Stimulated activated CD8-positive, alpha-beta memory T cell treated with anti-CD3 and anti-CD28 coated beads, Interleukin-15, amount 100 ng/mL, for 48 hours (primary cell): ENCODE data around the gene MAML2.
"Not testable (repeated sequence)": the region's sequence is repeated elsewhere in the genome, so short reads cannot be mapped to it uniquely, and the experiment has no call there.

Experiments used
- DNase-seq, 2 donors: peaks; one replicate each; pipeline ENCODE4 v3.0.0-alpha.2; 2020; ENCODE audit warnings: low read depth in 2 of 2

The MAML2 gene

DNA sequence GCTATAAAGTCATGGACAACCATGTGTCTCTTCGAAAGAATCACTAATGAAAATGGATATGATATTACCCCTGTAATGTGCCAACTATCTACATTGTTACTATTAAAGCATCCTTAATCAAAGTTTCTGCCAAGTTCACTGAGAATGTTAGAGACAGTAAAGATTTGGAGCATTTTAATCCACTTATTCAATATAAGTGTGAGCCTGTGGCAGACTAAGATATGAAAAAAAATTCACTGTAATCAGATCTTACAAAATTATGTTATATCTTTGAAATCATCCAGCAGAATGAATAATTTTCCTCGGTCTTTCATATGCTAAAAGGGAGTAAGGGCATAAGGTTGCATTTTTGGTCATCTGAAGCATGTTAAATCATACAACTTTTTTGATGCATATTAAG lies 49.9 kb downstream of the MAML2 start:
- no peak for DNase-seq

- no peak for DNase-seq
Measured at GRCh38 chr11:96292291-96293010, 50.5 kb downstream of the MAML2 start.

DNA sequence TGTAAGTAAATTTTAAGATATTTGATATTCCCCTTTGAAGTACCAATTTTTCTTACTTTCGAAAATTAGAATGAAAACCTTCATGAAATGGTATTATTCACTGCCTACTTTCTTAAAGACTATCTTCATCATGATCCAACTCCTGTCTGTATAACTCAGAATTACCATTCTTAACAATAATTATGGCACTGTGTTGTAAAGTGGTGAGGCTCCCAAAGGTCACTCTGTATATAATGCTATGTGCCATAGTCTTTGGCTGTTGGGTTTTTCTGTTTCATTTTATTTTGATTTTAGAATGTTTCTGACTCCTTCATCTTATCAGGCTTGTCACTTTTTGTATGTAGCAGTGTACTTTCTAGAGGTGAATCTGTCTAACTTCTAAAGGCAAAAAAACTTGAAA lies 52.4 kb downstream of the MAML2 start:
- no peak for DNase-seq

GRCh38 chr11:96290031-96290430 lies 53.0 kb downstream of the MAML2 start:
- DNase-seq = no peak

DNA sequence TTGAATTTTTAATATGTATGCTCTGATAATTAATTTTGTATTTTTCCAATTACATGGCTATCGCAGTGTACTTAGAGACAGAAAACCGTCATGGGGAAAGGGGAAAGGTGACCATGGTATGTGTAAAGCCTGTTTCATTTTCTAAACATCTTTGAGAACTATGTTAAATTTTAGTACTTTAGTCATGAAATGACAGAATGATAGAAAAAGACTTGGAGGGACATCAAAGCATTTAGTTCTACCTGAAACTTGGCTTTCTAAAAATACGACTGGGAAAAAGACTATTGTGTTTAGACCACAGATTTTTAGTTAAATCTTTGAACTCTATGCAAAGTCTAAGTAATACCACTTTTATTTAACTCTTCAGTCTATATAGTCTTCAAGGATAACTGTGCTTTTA lies 54.1 kb downstream of the MAML2 start:
- no peak for DNase-seq

- DNase-seq = no peak
Measured at GRCh38 chr11:96287822-96288439, 55.1 kb downstream of the MAML2 start.

GRCh38 chr11:96285985-96286384 lies 57.0 kb downstream of the MAML2 start:
- not testable (repeated sequence) for DNase-seq

DNA sequence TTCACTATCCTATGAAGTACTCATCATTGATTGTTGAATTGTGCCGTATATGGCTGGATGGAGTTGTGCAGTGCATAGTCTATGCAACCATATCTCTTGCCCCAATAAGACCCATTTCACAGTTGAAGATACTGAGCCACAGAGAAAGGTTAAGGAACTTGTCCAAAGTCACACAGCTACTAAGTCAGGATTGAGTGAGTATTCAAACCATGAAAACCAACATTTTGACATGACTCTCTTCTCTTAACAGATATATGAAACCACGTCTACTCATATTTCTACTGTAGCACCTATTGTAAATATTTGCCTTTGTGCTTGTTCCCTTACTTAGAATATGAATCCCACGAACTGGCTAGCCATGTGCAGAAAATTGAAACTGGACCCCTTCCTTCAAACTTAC lies 58.1 kb downstream of the MAML2 start:
- no peak for DNase-seq

DNA sequence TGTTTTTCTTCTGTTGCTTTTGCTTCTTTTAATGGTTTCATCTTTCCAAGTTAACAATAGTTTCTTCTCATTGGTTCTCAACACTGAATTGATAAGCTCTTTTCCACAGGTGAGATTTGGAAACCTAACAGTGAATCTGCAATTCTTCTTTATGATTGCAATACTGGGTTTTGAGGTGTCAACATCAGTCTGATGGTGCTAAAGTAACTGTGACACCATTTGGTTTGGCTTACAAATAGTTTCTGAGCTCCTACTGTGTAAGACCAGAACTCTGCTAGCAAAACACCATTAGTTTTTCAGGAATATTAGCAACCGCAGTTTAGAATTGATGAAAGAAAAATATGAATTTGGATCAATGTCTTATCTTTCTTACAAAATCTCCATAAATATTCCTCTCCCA lies 58.6 kb downstream of the MAML2 start:
- no peak for DNase-seq

DNA sequence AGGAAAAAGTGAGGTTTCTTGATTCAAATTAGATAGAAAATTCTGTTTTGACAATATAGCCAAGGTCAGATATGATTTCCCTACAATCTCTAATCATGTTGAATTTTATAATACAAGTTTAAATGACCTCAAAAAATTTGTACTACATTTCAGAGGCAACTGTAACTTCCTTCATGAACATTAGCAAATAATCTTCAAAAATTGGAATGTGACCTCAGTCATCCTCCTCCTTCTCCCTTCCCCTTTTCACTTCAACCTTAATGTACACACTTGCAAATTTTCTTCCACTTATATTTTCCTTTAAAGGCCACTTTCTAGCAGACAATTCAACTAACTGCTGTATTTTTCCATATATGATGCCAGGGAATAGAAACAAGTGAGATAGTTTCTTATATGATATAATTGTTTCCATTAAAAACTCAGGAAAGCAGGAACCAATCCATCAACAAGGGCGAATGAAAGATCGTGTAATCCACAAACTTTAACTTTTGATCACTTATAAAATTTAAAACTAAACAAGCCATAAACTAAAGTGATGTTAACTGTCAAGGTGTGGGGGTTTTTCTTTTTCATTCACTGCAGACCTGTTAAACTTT lies 60.3 kb downstream of the MAML2 start:
- DNase-seq = no peak

DNA sequence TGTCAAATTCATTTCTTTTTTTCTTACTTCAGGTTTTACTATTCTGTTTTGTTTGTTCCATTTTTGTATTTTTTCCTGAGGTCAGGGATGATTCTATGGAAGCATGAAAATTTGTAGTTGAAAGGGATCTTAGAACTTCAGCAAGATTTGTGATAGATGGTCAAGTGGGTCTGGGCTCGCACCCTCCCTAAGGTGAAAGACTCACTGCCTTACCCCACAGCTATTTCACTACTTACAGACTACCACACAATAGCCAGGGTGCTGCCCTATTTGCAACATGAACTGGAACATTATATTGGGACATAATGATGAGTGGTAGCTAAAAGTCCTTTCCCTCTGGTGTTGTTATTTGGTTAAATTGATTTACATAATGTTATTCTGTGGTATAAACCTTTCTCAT lies 62.6 kb downstream of the MAML2 start:
- no peak for DNase-seq

DNA sequence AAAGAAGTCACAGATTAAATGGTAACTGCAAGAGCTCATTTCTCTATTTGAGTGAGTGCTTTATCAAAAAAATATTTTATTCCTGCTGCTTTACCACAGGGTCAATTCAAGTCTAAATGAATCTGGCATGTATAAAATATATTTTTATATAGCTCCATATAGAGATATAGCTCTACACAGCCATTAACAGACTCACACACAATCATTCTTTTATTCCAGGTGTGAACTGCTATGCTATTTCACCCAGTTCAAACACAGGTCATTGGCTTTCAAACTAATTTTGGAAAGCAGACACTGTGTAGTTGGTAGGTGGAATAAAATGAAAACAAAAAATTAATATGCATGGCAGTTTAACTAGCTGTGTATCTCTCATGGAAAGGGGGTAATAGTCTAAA lies 63.1 kb downstream of the MAML2 start:
- no peak for DNase-seq

GRCh38 chr11:96279018-96279895 lies 63.7 kb downstream of the MAML2 start:
- DNase-seq = no peak

GRCh38 chr11:96278039-96278897 lies 64.7 kb downstream of the MAML2 start:
- DNase-seq = no peak

GRCh38 chr11:96277696-96278038 lies 65.3 kb downstream of the MAML2 start:
- no peak for DNase-seq

- DNase-seq = no peak
Measured at GRCh38 chr11:96276836-96277235, 66.2 kb downstream of the MAML2 start.

DNA sequence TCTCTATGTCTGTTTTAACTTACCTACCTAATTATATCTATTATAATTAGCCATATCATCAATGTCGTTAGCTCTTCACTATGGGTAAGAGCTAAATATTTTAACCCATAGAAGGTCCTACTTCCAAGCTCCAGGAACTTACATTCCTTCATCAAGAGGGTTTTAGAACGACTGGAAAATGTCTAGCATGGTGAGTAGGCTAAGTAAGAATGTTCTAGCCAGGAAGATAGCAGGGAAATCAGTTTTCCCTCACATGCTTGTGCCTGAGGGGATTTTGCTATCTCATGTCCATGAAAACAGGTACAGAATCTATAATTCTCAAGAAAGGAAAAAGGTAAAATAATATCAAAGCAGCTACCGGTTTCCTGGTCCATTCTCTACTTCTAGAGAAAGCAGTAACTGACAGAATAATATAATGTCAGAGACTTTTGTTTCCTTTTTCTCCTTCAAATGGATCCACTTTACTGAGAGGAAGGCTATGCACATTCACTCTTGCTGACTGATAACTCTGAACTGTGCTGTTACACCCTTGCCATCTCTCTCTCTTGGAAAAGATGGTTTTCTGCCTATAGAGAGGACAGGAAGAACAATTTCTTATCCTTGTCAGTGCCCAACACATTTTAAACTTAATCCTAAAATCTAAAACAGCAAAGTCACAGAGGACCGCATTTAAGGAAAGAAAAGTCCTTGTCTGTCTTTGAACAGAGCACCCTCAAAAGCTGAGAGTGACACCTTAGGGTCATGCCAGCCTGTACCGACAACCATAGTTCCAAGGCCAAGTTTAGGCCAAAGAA lies 67.0 kb downstream of the MAML2 start:
- DNase-seq = no peak

DNA sequence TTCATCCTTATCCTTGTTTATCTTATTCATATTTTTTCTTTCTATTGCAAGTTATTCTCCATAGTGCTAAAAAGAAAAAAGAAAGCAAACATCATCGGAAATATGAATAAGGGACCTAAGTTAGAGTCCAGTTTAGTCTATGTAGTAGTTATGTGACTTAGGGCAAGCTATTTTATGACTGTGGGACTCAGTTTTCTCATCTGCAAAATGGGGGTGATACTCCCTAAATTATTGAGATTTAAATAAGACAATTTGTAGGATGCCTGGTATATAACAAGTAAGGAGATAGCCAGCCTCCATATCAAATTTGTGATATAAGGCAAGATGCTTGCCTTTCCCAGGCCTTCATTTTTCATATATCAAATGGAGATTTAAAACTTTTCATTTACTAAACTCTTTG lies 69.5 kb downstream of the MAML2 start:
- DNase-seq = no peak

GRCh38 chr11:96272529-96273222 lies 70.3 kb downstream of the MAML2 start:
- no peak for DNase-seq

DNA sequence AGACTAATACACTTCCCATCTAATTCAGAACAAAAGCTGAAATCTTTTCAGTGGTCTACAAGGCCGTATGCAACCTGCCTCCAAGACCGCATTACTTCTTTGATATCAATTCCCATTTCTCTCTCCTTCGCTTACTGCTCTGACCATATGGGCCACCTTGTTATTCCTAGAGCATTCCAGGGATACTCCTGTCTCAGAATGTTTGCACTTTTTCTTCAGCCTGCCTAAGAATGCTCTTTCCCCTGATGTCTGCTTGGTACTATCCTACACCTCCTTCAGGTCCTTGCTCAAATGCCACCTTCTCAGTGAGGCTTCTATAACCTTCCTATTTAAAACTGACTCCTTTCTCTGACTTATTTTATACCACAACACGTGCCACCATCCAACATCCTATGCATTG lies 71.2 kb downstream of the MAML2 start:
- no peak for DNase-seq
